SK-N-SH treated with all-trans-retinoic acid at 6 μM for 48 hours (cell line): ENCODE measurements around the gene ASTN2.
"Not testable (repeated sequence)": the region's sequence is repeated elsewhere in the genome, so short reads cannot be mapped to it uniquely, and the experiment has no call there.

ENCODE experiments used
- ATAC-seq: fragments of 200-7000 bp; cut with Tn5 transposase; 3 replicates; pipeline ENCODE4 v1.9.1; 2020; ENCODE audit warnings: mild to moderate bottlenecking, moderate library complexity
- ARNTL ChIP-seq: fragments of 450-650 bp; formaldehyde crosslinking; IDR thresholded peaks from 2 replicates; pipeline ENCODE4 v1.5.0; 2020; ENCODE audit warnings: low read depth, mild to moderate bottlenecking, moderate library complexity, borderline replicate concordance
- BACH2 ChIP-seq: fragments of 250-450 bp; sonication (Bioruptor Pico); IDR thresholded peaks from 2 replicates; pipeline ENCODE4 v1.9.0; 2021; ENCODE audit warnings: mild to moderate bottlenecking, borderline replicate concordance
- CSDC2 ChIP-seq: fragments of 250-450 bp; sonication (Bioruptor Pico); IDR thresholded peaks from 2 replicates; pipeline ENCODE4 v1.5.0; 2020; ENCODE audit warnings: mild to moderate bottlenecking, moderate library complexity
- ESRRG ChIP-seq: fragments of 250-450 bp; sonication (Bioruptor Pico); IDR thresholded peaks from 2 replicates; pipeline ENCODE4 v1.6.1; 2021; ENCODE audit warnings: mild to moderate bottlenecking
- GLIS3 ChIP-seq: fragments of 250-450 bp; sonication (Bioruptor Pico); IDR thresholded peaks from 2 replicates; pipeline ENCODE4 v1.5.0; 2020; ENCODE audit warnings: mild to moderate bottlenecking, moderate library complexity
- ISL1 ChIP-seq: fragments of 250-450 bp; sonication (Bioruptor Pico); IDR thresholded peaks from 2 replicates; pipeline ENCODE4 v2.1.2; 2022; ENCODE audit warnings: mild to moderate bottlenecking, moderate library complexity
- OSR1 ChIP-seq: fragments of 250-450 bp; sonication (Bioruptor Pico); IDR thresholded peaks from 2 replicates; pipeline ENCODE4 v1.8.0; 2022; ENCODE audit warnings: moderate library complexity, mild to moderate bottlenecking, inconsistent platforms
- PPARA ChIP-seq: fragments of 250-450 bp; sonication (Bioruptor Pico); IDR thresholded peaks from 2 replicates; pipeline ENCODE4 v1.5.0; 2020; ENCODE audit warnings: mild to moderate bottlenecking, borderline replicate concordance
- SNAI2 ChIP-seq: fragments of 250-450 bp; sonication (Bioruptor Pico); IDR thresholded peaks from 2 replicates; pipeline ENCODE4 v1.5.0; 2020; ENCODE audit warnings: mild to moderate bottlenecking, moderate library complexity
- TCF4 ChIP-seq: fragments of 250-450 bp; sonication (Bioruptor Pico); IDR thresholded peaks from 2 replicates; pipeline ENCODE4 v1.8.0; 2021; ENCODE audit warnings: mild to moderate bottlenecking, moderate library complexity, borderline replicate concordance
- ZC3H10 ChIP-seq: fragments of 250-450 bp; sonication (Bioruptor Pico); IDR thresholded peaks from 2 replicates; pipeline ENCODE4 v1.5.1; 2021; ENCODE audit warnings: mild to moderate bottlenecking, moderate library complexity
- ZFP3 ChIP-seq: fragments of 250-450 bp; sonication (Bioruptor Pico); IDR thresholded peaks from 2 replicates; pipeline ENCODE4 v1.5.0; 2020; ENCODE audit warnings: mild to moderate bottlenecking, moderate library complexity
- ZFP30 ChIP-seq: fragments of 450-650 bp; formaldehyde crosslinking; IDR thresholded peaks from 2 replicates; pipeline ENCODE4 v1.5.0; 2022; ENCODE audit warnings: mild to moderate bottlenecking, moderate library complexity
- ZNF565 ChIP-seq: fragments of 450-650 bp; formaldehyde crosslinking; conservative IDR thresholded peaks from 2 replicates; pipeline ENCODE4 v1.5.0; 2020; ENCODE audit warnings: low read depth, mild to moderate bottlenecking, moderate library complexity
- ZNF70 ChIP-seq: fragments of 450-650 bp; formaldehyde crosslinking; IDR thresholded peaks from 2 replicates; pipeline ENCODE4 v1.5.0; 2020; ENCODE audit warnings: mild to moderate bottlenecking, moderate library complexity
- ZNF8 ChIP-seq: fragments of 450-650 bp; formaldehyde crosslinking; IDR thresholded peaks from 2 replicates; pipeline ENCODE4 v1.5.0; 2020; ENCODE audit warnings: mild to moderate bottlenecking, moderate library complexity
- TF ChIP-seq, protein P1 (sequence below): fragments of 250-450 bp; sonication (Bioruptor Pico); IDR thresholded peaks from 2 replicates; pipeline ENCODE4 v1.5.1; 2020; ENCODE audit warnings: low read depth, mild to moderate bottlenecking, moderate library complexity
- TF ChIP-seq, protein P2 (sequence below): fragments of 250-450 bp; sonication (Bioruptor Pico); IDR thresholded peaks from 2 replicates; pipeline ENCODE4 v1.8.0; 2021; ENCODE audit warnings: low read depth, mild to moderate bottlenecking, moderate library complexity, borderline replicate concordance
- TF ChIP-seq, protein P3 (sequence below): fragments of 250-450 bp; sonication (Bioruptor Pico); IDR thresholded peaks from 2 replicates; pipeline ENCODE4 v1.5.1; 2021; ENCODE audit warnings: mild to moderate bottlenecking, moderate library complexity
- TF ChIP-seq, protein P4 (sequence below): fragments of 250-450 bp; sonication (Bioruptor Pico); IDR thresholded peaks from 2 replicates; pipeline ENCODE4 v1.8.0; 2020; ENCODE audit warnings: mild to moderate bottlenecking, moderate library complexity, borderline replicate concordance
- TF ChIP-seq, protein P5 (sequence below): fragments of 250-450 bp; sonication (Bioruptor Pico); IDR thresholded peaks from 2 replicates; pipeline ENCODE4 v1.5.0; 2020; ENCODE audit warnings: mild to moderate bottlenecking, moderate library complexity

ASTN2 gene

DNA sequence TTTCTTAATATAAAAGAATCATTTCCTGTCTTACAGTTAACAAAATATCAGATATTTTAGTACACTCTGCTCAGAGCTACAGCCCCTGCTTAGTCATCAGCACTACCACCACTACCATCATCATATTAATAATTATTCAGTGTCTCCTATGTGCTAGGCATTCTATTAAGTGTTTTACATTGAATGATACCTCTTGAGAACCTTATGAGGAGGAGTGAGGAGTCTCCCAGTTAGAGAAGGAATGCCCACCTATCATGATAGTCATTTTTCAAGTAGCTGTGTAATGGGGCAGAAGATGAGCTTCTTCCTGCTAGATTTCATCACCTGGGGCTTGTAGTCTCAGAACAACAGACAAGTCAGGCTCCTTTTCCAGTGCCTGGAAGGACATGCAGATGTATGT is 489.7 kb downstream of the ASTN2 start:
- no peak for TF ChIP-seq ZNF8 (CRISPR knock-in tag)
- TF ChIP-seq ZFP30 (CRISPR knock-in tag): no peak
- no peak for TF ChIP-seq ESRRG (CRISPR knock-in tag)
- TF ChIP-seq ZFP3 (CRISPR knock-in tag): no peak
- TF ChIP-seq ZC3H10 (CRISPR knock-in tag): no peak
- TF ChIP-seq CSDC2 (CRISPR knock-in tag): no peak
- TF ChIP-seq ISL1 (CRISPR knock-in tag): no peak
- no peak for TF ChIP-seq OSR1 (CRISPR knock-in tag)
- TF ChIP-seq ARNTL (CRISPR knock-in tag): no peak
- TF ChIP-seq BACH2 (CRISPR knock-in tag): no peak
- TF ChIP-seq SNAI2 (CRISPR knock-in tag): no peak
- no peak for TF ChIP-seq PPARA (CRISPR knock-in tag)
- TF ChIP-seq, protein P1, sequence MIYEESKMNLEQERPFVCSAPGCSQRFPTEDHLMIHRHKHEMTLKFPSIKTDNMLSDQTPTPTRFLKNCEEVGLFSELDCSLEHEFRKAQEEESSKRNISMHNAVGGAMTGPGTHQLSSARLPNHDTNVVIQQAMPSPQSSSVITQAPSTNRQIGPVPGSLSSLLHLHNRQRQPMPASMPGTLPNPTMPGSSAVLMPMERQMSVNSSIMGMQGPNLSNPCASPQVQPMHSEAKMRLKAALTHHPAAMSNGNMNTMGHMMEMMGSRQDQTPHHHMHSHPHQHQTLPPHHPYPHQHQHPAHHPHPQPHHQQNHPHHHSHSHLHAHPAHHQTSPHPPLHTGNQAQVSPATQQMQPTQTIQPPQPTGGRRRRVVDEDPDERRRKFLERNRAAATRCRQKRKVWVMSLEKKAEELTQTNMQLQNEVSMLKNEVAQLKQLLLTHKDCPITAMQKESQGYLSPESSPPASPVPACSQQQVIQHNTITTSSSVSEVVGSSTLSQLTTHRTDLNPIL: no peak
- TF ChIP-seq ZNF565 (CRISPR knock-in tag): no peak
- TF ChIP-seq TCF4: no peak
- TF ChIP-seq, protein P2, sequence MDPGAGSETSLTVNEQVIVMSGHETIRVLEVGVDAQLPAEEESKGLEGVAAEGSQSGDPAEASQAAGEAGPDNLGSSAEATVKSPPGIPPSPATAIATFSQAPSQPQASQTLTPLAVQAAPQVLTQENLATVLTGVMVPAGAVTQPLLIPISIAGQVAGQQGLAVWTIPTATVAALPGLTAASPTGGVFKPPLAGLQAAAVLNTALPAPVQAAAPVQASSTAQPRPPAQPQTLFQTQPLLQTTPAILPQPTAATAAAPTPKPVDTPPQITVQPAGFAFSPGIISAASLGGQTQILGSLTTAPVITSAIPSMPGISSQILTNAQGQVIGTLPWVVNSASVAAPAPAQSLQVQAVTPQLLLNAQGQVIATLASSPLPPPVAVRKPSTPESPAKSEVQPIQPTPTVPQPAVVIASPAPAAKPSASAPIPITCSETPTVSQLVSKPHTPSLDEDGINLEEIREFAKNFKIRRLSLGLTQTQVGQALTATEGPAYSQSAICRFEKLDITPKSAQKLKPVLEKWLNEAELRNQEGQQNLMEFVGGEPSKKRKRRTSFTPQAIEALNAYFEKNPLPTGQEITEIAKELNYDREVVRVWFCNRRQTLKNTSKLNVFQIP (CRISPR knock-in tag): no peak
- TF ChIP-seq, protein P3, sequence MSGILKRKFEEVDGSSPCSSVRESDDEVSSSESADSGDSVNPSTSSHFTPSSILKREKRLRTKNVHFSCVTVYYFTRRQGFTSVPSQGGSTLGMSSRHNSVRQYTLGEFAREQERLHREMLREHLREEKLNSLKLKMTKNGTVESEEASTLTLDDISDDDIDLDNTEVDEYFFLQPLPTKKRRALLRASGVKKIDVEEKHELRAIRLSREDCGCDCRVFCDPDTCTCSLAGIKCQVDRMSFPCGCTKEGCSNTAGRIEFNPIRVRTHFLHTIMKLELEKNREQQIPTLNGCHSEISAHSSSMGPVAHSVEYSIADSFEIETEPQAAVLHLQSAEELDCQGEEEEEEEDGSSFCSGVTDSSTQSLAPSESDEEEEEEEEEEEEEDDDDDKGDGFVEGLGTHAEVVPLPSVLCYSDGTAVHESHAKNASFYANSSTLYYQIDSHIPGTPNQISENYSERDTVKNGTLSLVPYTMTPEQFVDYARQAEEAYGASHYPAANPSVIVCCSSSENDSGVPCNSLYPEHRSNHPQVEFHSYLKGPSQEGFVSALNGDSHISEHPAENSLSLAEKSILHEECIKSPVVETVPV (CRISPR knock-in tag): no peak
- ATAC-seq: no peak

DNA sequence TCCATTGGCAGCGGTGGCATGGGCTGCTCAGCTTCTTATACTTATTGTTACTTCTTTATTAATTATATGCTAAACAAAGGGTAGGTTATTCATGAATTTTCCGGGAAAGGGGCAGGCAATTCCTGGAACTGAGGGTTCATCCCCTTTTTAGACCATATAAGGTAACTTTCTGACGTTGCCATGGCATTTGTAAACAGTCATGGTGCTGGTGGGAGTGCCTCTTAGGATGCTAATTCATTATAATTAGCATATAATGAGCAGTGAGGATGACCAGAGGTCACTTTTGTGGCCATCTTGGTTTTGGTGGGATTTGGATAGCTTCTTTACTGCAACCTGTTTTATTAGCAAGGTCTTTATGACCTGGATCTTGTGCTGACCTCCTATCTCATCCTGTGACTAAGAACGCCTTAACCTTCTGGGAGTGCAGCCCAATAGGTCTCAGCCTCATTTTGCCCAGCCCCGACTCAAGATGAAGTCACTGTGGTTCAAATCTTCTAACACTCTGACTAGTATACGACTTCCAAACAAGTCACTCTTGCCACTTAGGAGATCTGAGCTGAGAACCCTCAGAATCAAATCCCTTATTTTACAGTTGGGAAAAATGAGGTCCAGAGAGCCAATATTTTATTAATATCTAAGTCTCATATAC is 490.3 kb downstream of the ASTN2 start:
- no peak for ATAC-seq
- TF ChIP-seq ESRRG (CRISPR knock-in tag) (no peak), ISL1 (CRISPR knock-in tag) (no peak)
- TF ChIP-seq, protein P1: no peak

DNA sequence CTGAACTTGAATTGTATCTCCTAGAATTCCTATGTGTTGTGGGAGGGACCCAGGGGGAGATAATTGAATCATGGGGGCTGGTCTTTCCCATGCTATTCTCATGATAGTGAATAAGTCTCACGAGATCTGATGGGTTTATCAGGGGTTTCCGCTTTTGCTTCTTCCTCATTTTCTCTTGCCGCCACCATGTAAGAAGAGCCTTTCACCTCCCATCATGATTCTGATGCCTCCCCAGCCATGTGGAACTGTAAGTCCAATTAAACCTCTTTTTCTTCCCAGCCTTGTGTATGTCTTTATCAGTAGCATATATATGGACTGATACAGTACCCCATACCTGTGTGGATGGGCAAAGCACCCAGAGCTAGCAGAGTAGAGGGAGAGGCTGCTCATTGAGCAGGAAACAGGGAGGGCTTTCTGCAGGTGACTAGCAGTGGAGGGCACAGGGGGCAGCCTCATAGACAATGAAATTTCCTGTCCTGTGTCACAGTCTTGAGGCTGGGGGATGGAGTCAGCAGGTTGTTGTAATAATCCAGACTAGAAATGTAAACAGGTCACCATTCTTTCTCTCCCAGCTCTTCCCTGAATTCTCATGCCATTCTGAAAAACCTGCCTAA is 496.9 kb downstream of the ASTN2 start:
- ATAC-seq: not testable (repeated sequence)

DNA sequence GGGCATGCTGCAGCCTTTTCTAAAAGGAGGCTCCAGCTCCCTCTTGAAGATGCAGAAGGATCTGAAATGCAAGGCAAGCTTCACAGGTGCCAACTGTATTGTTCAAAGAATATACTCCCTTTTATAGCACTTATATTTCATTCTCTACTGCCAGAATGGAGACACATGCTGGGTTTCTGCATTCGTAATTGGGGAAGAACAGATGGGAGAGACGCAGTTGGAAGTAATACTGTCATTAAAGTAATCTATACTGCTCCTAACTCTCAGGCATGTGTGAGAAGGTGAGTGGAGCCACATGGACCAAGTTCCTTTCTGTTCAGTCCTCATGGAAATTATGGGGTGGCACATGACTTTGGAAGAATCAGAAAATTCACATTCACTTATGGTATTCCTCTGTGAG is 501.3 kb downstream of the ASTN2 start:
- ATAC-seq: no peak
- TF ChIP-seq, protein P4, sequence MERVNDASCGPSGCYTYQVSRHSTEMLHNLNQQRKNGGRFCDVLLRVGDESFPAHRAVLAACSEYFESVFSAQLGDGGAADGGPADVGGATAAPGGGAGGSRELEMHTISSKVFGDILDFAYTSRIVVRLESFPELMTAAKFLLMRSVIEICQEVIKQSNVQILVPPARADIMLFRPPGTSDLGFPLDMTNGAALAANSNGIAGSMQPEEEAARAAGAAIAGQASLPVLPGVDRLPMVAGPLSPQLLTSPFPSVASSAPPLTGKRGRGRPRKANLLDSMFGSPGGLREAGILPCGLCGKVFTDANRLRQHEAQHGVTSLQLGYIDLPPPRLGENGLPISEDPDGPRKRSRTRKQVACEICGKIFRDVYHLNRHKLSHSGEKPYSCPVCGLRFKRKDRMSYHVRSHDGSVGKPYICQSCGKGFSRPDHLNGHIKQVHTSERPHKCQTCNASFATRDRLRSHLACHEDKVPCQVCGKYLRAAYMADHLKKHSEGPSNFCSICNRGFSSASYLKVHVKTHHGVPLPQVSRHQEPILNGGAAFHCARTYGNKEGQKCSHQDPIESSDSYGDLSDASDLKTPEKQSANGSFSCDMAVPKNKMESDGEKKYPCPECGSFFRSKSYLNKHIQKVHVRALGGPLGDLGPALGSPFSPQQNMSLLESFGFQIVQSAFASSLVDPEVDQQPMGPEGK (CRISPR knock-in tag): no peak
- TF ChIP-seq GLIS3 (CRISPR knock-in tag) (no peak), ZC3H10 (CRISPR knock-in tag) (no peak), ZFP30 (CRISPR knock-in tag) (no peak), TCF4 (no peak), ARNTL (CRISPR knock-in tag) (no peak), SNAI2 (CRISPR knock-in tag) (no peak), ZNF70 (CRISPR knock-in tag) (no peak), ZNF8 (CRISPR knock-in tag) (no peak), ZFP3 (CRISPR knock-in tag) (no peak), ZNF565 (CRISPR knock-in tag) (no peak)
- TF ChIP-seq, protein P2 (CRISPR knock-in tag): no peak
- TF ChIP-seq, protein P1: no peak
- TF ChIP-seq, protein P5, sequence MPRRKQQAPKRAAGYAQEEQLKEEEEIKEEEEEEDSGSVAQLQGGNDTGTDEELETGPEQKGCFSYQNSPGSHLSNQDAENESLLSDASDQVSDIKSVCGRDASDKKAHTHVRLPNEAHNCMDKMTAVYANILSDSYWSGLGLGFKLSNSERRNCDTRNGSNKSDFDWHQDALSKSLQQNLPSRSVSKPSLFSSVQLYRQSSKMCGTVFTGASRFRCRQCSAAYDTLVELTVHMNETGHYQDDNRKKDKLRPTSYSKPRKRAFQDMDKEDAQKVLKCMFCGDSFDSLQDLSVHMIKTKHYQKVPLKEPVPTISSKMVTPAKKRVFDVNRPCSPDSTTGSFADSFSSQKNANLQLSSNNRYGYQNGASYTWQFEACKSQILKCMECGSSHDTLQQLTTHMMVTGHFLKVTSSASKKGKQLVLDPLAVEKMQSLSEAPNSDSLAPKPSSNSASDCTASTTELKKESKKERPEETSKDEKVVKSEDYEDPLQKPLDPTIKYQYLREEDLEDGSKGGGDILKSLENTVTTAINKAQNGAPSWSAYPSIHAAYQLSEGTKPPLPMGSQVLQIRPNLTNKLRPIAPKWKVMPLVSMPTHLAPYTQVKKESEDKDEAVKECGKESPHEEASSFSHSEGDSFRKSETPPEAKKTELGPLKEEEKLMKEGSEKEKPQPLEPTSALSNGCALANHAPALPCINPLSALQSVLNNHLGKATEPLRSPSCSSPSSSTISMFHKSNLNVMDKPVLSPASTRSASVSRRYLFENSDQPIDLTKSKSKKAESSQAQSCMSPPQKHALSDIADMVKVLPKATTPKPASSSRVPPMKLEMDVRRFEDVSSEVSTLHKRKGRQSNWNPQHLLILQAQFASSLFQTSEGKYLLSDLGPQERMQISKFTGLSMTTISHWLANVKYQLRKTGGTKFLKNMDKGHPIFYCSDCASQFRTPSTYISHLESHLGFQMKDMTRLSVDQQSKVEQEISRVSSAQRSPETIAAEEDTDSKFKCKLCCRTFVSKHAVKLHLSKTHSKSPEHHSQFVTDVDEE: no peak
